Subcutaneous adipose tissue (tissue), 4 donors: ENCODE data around the gene DPYD. TPM values are rescaled to one million over a fixed set of nuclear protein-coding genes. Genes with fewer than 3 reads are reported as not detected.

ENCODE experiments used
- CTCF ChIP-seq: fragments of 450-650 bp; IDR thresholded peaks from one replicate; pipeline ENCODE4 v1.5.1; 2016; ENCODE audit warnings: low read depth, mild to moderate bottlenecking, control low read depth, antibody characterized with exemption, moderate library complexity
- total RNA-seq, 4 donors: library from RNA; depleted of rRNA; stranded (reverse); fragments of >200 nt; gene quantifications; one replicate each; pipeline ENCODE4 v1.1.0, GENCODE V29; 2016

Gene DPYD
- total RNA-seq, 4 donors from 2014 or later, result 47.1 to 100 (median 68.0) TPM

- TF ChIP-seq CTCF, result no peak
These were observed 239.9 kb downstream of the DPYD start for GRCh38 chr1:97680894-97681293.

GRCh38 chr1:97680470-97680869 is 240.4 kb downstream of the DPYD start:
- no peak for TF ChIP-seq CTCF

- no peak for TF ChIP-seq CTCF
These were observed 243.1 kb downstream of the DPYD start for GRCh38 chr1:97677702-97678101.

- no peak for TF ChIP-seq CTCF
These were observed 246.3 kb downstream of the DPYD start for GRCh38 chr1:97674517-97674916.

- no peak for TF ChIP-seq CTCF
These were observed 251.9 kb downstream of the DPYD start for GRCh38 chr1:97668945-97669344.

GRCh38 chr1:97660431-97661105 is 260.3 kb downstream of the DPYD start:
- TF ChIP-seq CTCF, result no peak

GRCh38 chr1:97654876-97655585 is 265.8 kb downstream of the DPYD start:
- no peak for TF ChIP-seq CTCF
